Endothelial cell of umbilical vein (primary cell): ENCODE results near the gene HSFX3.

Source experiments
- POLR2A ChIP-seq: IDR thresholded peaks from 2 replicates; pipeline ENCODE4 v1.6.1; 2012; ENCODE audit warnings: low read depth, mild to moderate bottlenecking, control low read depth, low read length
- TF ChIP-seq, protein P1 (sequence below), 2 donors: IDR thresholded peaks; 1 replicate in 1 of 2; 2 replicates in 1 of 2; pipeline ENCODE4 v1.5.1; 2011; ENCODE audit warnings: low read length in 2 of 2, mild to moderate bottlenecking in 2 of 2, moderate library complexity in 2 of 2, control low read depth in 1 of 2, inconsistent platforms in 1 of 2, low read depth in 1 of 2; ENCODE audit not compliant: insufficient read depth in 1 of 2; ENCODE audit errors: extremely low read depth in 1 of 2

DNA sequence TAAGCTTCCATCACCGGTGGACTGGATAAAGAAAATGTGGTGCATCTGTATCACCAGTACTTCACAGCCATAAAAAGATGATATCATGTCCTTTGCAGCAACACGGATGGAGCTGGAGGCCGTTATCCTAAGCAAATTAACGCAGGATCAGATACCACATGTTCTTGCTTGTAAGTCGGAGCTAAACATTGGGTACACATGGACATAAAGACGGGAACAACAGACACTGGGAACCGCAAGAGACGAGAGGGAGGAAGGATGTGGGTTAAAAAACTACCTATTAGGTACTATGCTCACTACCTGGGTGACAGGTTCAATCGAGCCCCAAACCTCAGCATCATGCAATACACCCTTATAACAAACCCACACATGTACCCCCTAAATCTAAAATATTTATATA is 28.3 kb downstream of the HSFX3 start:
- TF ChIP-seq, protein P1, sequence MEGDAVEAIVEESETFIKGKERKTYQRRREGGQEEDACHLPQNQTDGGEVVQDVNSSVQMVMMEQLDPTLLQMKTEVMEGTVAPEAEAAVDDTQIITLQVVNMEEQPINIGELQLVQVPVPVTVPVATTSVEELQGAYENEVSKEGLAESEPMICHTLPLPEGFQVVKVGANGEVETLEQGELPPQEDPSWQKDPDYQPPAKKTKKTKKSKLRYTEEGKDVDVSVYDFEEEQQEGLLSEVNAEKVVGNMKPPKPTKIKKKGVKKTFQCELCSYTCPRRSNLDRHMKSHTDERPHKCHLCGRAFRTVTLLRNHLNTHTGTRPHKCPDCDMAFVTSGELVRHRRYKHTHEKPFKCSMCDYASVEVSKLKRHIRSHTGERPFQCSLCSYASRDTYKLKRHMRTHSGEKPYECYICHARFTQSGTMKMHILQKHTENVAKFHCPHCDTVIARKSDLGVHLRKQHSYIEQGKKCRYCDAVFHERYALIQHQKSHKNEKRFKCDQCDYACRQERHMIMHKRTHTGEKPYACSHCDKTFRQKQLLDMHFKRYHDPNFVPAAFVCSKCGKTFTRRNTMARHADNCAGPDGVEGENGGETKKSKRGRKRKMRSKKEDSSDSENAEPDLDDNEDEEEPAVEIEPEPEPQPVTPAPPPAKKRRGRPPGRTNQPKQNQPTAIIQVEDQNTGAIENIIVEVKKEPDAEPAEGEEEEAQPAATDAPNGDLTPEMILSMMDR (IDR thresholded peaks at IDR 0.05; ENCODE audit: extremely low read depth in 1 of 2, insufficient read depth in 1 of 2, low read depth in 1 of 2, low read length in 2 of 2) = no peak
- no peak for TF ChIP-seq POLR2A
